ENCODE measurements around the gene VAV1.

GRCh38 chr19:6877766-6878165, 105.3 kb downstream of the VAV1 start:
- TF ChIP-seq CTCF (IDR thresholded peaks at IDR 0.05), result no peak
- TF ChIP-seq USF1 (CRISPR knock-in tag; IDR thresholded peaks at IDR 0.05), result no peak
- TF ChIP-seq ESRRA (CRISPR knock-in tag; IDR thresholded peaks at IDR 0.05; ENCODE audit: borderline replicate concordance), result no peak
- TF ChIP-seq PRDM15 (CRISPR knock-in tag; IDR thresholded peaks at IDR 0.05), result no peak
- TF ChIP-seq IRF2 (CRISPR knock-in tag; IDR thresholded peaks at IDR 0.05; ENCODE audit: borderline replicate concordance, low read depth), result no peak
- TF ChIP-seq GTF2I (CRISPR knock-in tag; conservative IDR thresholded peaks at IDR 0.05), result no peak
- TF ChIP-seq ZNF263 (CRISPR knock-in tag; IDR thresholded peaks at IDR 0.05; ENCODE audit: low read depth), result no peak
- TF ChIP-seq ZNF416 (CRISPR knock-in tag; IDR thresholded peaks at IDR 0.05), result no peak
- no peak for TF ChIP-seq KAT7 (CRISPR knock-in tag; IDR thresholded peaks at IDR 0.05; ENCODE audit: borderline replicate concordance)
- TF ChIP-seq SMAD4 (CRISPR knock-in tag; IDR thresholded peaks at IDR 0.05), result no peak
